SU-DHL-6 (cell line): ENCODE results near the gene GPRIN3.

Experiments
- H2AFZ ChIP-seq: fragments of 200-600 bp; sonication (generic); 2 replicates; pipeline ENCODE4 v1.6.1; 2014; ENCODE audit warnings: low read depth, mild to moderate bottlenecking, moderate library complexity, mixed read lengths, antibody characterized with exemption, low read length; ENCODE audit not compliant: severe bottlenecking
- H3F3A ChIP-seq: fragments of 200-600 bp; shearing (Covaris generic); 2 replicates; pipeline ENCODE4 v1.6.0; 2016; ENCODE audit warnings: antibody characterized with exemption, mild to moderate bottlenecking; ENCODE audit not compliant: insufficient read depth
- H3K27ac ChIP-seq: fragments of 200-600 bp; sonication (generic); 2 replicates; pipeline ENCODE4 v1.5.1; 2016; ENCODE audit warnings: low read depth, mild to moderate bottlenecking, low read length, moderate library complexity, mixed read lengths
- H3K27me3 ChIP-seq: fragments of 200-600 bp; sonication (generic), shearing (Covaris generic); 2 replicates; pipeline ENCODE4 v1.6.0; 2014; ENCODE audit warnings: mild to moderate bottlenecking, low read length
- H3K36me3 ChIP-seq: fragments of 200-600 bp; sonication (generic); 2 replicates; pipeline ENCODE4 v1.6.1; 2014; ENCODE audit warnings: mild to moderate bottlenecking, low read length, mixed read lengths
- H3K4me2 ChIP-seq: fragments of 300-600, 200-600 bp; shearing (Covaris generic), sonication (generic); 2 replicates; pipeline ENCODE4 v1.6.0; 2014; ENCODE audit warnings: low read length, low read depth, mild to moderate bottlenecking; ENCODE audit not compliant: poor library complexity, severe bottlenecking
- H3K4me3 ChIP-seq: fragments of 200-600 bp; sonication (generic); 2 replicates; pipeline ENCODE4 v1.5.1; 2014; ENCODE audit warnings: antibody characterized with exemption, low read length, mild to moderate bottlenecking, mixed read lengths; ENCODE audit not compliant: insufficient read depth, poor library complexity, severe bottlenecking
- H3K79me2 ChIP-seq: fragments of 200-600 bp; sonication (generic); 2 replicates; pipeline ENCODE4 v1.6.1; 2014; ENCODE audit warnings: mild to moderate bottlenecking, low read length, moderate library complexity; ENCODE audit not compliant: insufficient read depth
- H3K9ac ChIP-seq: fragments of 200-600 bp; sonication (generic); 2 replicates; pipeline ENCODE4 v1.7.0; 2014; ENCODE audit warnings: mild to moderate bottlenecking, low read length
- H3K9me2 ChIP-seq: fragments of 200-600 bp; sonication (generic); replicated peaks from 2 replicates; pipeline ENCODE4 v1.6.1; 2014; ENCODE audit warnings: low read length; ENCODE audit not compliant: insufficient read depth
- H3K9me3 ChIP-seq: fragments of 200-600 bp; sonication (generic); 2 replicates; pipeline ENCODE4 v1.6.1; 2014; ENCODE audit warnings: low read length, mixed read lengths; ENCODE audit not compliant: insufficient read depth
- H4K20me1 ChIP-seq: fragments of 200-600 bp; sonication (generic); 2 replicates; pipeline ENCODE4 v1.6.1; 2014; ENCODE audit warnings: low read depth, mild to moderate bottlenecking, antibody characterized with exemption, low read length, moderate library complexity, mixed read lengths
- EZH2phosphoT487 ChIP-seq: fragments of 200-600 bp; sonication (generic), shearing (Covaris generic); conservative IDR thresholded peaks from 2 replicates; pipeline ENCODE4 v1.6.1; 2018; ENCODE audit warnings: mild to moderate bottlenecking, antibody characterized with exemption, low read length, moderate library complexity, mixed read lengths
- TF ChIP-seq, protein P1 (sequence below): fragments of 200-600 bp; sonication (generic); IDR thresholded peaks from one replicate; pipeline ENCODE4 v1.5.1; 2017; ENCODE audit warnings: antibody characterized with exemption, mild to moderate bottlenecking, low read length, moderate library complexity; ENCODE audit not compliant: insufficient read depth, poor library complexity, severe bottlenecking

GPRIN3 gene

GRCh38 chr4:89221167-89221867 lies 86.3 kb downstream of the GPRIN3 start:
- Histone ChIP-seq H4K20me1 (no peaks in the 10 kb centered on the region), H2AFZ (no peak overlapping the region), H3K79me2 (no peaks in the 10 kb centered on the region), H3K4me3 (no peak overlapping the region), H3K27ac (no peak overlapping the region), H3K9me3 (no peaks in the 10 kb centered on the region), H3K36me3 (no peaks in the 10 kb centered on the region), H3K4me2 (no peak overlapping the region), H3K27me3 (no peaks in the 10 kb centered on the region), H3K9ac (no peak overlapping the region), H3K9me2 (no peaks in the 10 kb centered on the region), H3F3A (no peaks in the 10 kb centered on the region)
- no peak for TF ChIP-seq EZH2phosphoT487
- TF ChIP-seq, protein P1, sequence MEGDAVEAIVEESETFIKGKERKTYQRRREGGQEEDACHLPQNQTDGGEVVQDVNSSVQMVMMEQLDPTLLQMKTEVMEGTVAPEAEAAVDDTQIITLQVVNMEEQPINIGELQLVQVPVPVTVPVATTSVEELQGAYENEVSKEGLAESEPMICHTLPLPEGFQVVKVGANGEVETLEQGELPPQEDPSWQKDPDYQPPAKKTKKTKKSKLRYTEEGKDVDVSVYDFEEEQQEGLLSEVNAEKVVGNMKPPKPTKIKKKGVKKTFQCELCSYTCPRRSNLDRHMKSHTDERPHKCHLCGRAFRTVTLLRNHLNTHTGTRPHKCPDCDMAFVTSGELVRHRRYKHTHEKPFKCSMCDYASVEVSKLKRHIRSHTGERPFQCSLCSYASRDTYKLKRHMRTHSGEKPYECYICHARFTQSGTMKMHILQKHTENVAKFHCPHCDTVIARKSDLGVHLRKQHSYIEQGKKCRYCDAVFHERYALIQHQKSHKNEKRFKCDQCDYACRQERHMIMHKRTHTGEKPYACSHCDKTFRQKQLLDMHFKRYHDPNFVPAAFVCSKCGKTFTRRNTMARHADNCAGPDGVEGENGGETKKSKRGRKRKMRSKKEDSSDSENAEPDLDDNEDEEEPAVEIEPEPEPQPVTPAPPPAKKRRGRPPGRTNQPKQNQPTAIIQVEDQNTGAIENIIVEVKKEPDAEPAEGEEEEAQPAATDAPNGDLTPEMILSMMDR, result no peak

- H3K27me3 ChIP-seq, result no peaks in the 10 kb centered on the region
- no peaks in the 10 kb centered on the region for H3K9me2 ChIP-seq
- no peaks in the 10 kb centered on the region for H3F3A ChIP-seq
- H3K79me2 ChIP-seq, result no peaks in the 10 kb centered on the region
- H3K4me2 ChIP-seq, result no peak overlapping the region
- no peak overlapping the region for H3K9ac ChIP-seq
- no peak overlapping the region for H2AFZ ChIP-seq
- no peaks in the 10 kb centered on the region for H3K9me3 ChIP-seq
- H4K20me1 ChIP-seq, result no peaks in the 10 kb centered on the region
- no peak overlapping the region for H3K27ac ChIP-seq
- H3K4me3 ChIP-seq, result no peak overlapping the region
- no peaks in the 10 kb centered on the region for H3K36me3 ChIP-seq
- no peak for TF ChIP-seq EZH2phosphoT487
- TF ChIP-seq, protein P1, result no peak
Observed at GRCh38 chr4:89218587-89218986, 89.0 kb downstream of the GPRIN3 start.

DNA sequence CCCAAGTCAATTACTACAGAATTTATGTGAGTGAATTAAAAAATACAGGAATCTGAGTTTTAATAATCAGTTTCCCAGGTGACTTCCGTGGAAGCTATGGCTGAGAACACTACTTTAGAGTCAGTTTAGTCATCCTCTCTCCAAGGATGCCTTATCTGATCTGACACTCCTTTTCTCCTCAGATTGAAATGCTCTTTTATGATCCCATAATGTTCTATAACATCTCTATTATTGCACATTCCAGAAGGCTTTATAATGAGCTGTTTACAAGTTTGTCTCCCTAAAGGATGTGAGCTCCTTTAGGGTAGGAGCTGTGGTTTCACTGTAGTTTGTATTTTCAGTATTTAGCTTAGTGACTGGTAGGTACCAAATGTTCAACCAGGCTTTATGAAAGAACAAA lies 90.0 kb downstream of the GPRIN3 start:
- Histone ChIP-seq H3K27me3 (no peaks in the 10 kb centered on the region), H4K20me1 (no peaks in the 10 kb centered on the region), H3K36me3 (no peaks in the 10 kb centered on the region), H3K4me3 (no peak overlapping the region), H3K4me2 (no peak overlapping the region), H3K9ac (no peak overlapping the region), H3K9me3 (no peaks in the 10 kb centered on the region), H2AFZ (no peak overlapping the region), H3K79me2 (no peaks in the 10 kb centered on the region), H3K27ac (no peak overlapping the region), H3F3A (no peaks in the 10 kb centered on the region), H3K9me2 (no peaks in the 10 kb centered on the region)
- TF ChIP-seq EZH2phosphoT487, result no peak
- TF ChIP-seq, protein P1, result no peak
